Fibroblast of skin of left biceps (primary cell): ENCODE results near the gene SNX11.
A peak's percentile ranks its signal among the peaks of the same experiment; 100 is the strongest.

Experiments used
- DNase-seq, 2 experiments: peaks; one replicate each; pipeline ENCODE4 v3.0.0-alpha.2; 2013; ENCODE audit warnings: low read depth in 2 of 2

SNX11 gene

GRCh38 chr17:48132385-48132784, 24.8 kb downstream of the SNX11 start:
- no peak for DNase-seq

- DNase-seq, result no peak
These were observed 27.4 kb downstream of the SNX11 start for GRCh38 chr17:48134912-48135480.

GRCh38 chr17:48137656-48138055, 30.1 kb downstream of the SNX11 start:
- DNase-seq, result no peak

- DNase-seq, result no peak
These were observed 32.4 kb downstream of the SNX11 start for GRCh38 chr17:48139944-48140343.

- no peak for DNase-seq
These were observed 36.1 kb downstream of the SNX11 start for GRCh38 chr17:48143629-48144028.

- no peak for DNase-seq
These were observed 36.7 kb downstream of the SNX11 start for GRCh38 chr17:48144231-48144630.

GRCh38 chr17:48144976-48145798, 37.6 kb downstream of the SNX11 start:
- no peak for DNase-seq

GRCh38 chr17:48148029-48148770, 40.6 kb downstream of the SNX11 start:
- no peak for DNase-seq

GRCh38 chr17:48148854-48149786, 41.6 kb downstream of the SNX11 start:
- peak in 1 of 2 experiments; percentile 6 for DNase-seq

- DNase-seq, result no peak
These were observed 42.4 kb downstream of the SNX11 start for GRCh38 chr17:48149787-48150463.

GRCh38 chr17:48150597-48151001, 43.0 kb downstream of the SNX11 start:
- DNase-seq, result no peak

GRCh38 chr17:48151220-48151619, 43.7 kb downstream of the SNX11 start:
- no peak for DNase-seq

GRCh38 chr17:48152289-48152688, 44.7 kb downstream of the SNX11 start:
- DNase-seq, result no peak

- DNase-seq, result no peak
These were observed 46.3 kb downstream of the SNX11 start for GRCh38 chr17:48153691-48154358.

- DNase-seq, result no peak
These were observed 48.5 kb downstream of the SNX11 start for GRCh38 chr17:48155889-48156611.

GRCh38 chr17:48159232-48159631, 51.7 kb downstream of the SNX11 start:
- no peak for DNase-seq

GRCh38 chr17:48160177-48161081, 52.9 kb downstream of the SNX11 start:
- no peak for DNase-seq

GRCh38 chr17:48161127-48161905, 53.8 kb downstream of the SNX11 start:
- DNase-seq, result no peak
